ENCODE measurements around the gene FAM117A. TPM values are rescaled to one million over a fixed set of nuclear protein-coding genes. Genes with fewer than 3 reads are reported as not detected.

The FAM117A gene
- total and polyA plus RNA-seq, 2 of the 8 experiments (the other 6 are each of a cell fraction or from before 2014, with no cell fraction given) = 28.4 to 45.7 TPM

- Histone ChIP-seq H2BK5ac (ENCODE audit: low read depth, low read length) (no peak overlapping the region), H4K20me1 (replicated peaks in 1 of 2; ENCODE audit: control insufficient read depth in 1 of 2, insufficient read depth in 2 of 2, low read length in 2 of 2) (peaks cover 0 to 15% of the 10 kb centered on the region in 2 experiments), H2BK120ac (replicated peaks; ENCODE audit: low read depth, low read length) (no peak overlapping the region), H3K4me3 (ENCODE audit: extremely low read depth in 1 of 4, insufficient read depth in 2 of 4, low read depth in 3 of 4, low read length in 4 of 4) (no peak overlapping the region), H4K8ac (ENCODE audit: extremely low read depth, insufficient read depth, low read length) (no peak overlapping the region), H3K14ac (ENCODE audit: insufficient read length) (no peak overlapping the region), H2BK15ac (ENCODE audit: low read length) (no peak overlapping the region), H3K27me3 (replicated peaks in 1 of 4; ENCODE audit: control insufficient read depth in 3 of 4, extremely low read depth in 1 of 4, insufficient read depth in 3 of 4, low read length in 3 of 4) (no peaks in the 10 kb centered on the region), H2AFZ (ENCODE audit: low read length) (no peak overlapping the region), H3K27ac (ENCODE audit: low read depth, low read length) (no peak overlapping the region), H2BK12ac (ENCODE audit: low read depth, low read length) (no peak overlapping the region), H2AK5ac (ENCODE audit: low read depth, low read length) (no peak overlapping the region), H3K9ac (replicated peaks in 1 of 4; ENCODE audit: extremely low read depth in 1 of 4, low read depth in 3 of 4, low read length in 3 of 4) (no peak overlapping the region), H3K79me2 (ENCODE audit: control insufficient read depth in 1 of 2, insufficient read depth in 2 of 2, low read length in 2 of 2) (peaks cover 0 to 44% of the 10 kb centered on the region in 2 experiments; a peak in 3 of 4 replicates), H3K4me1 (replicated peaks in 1 of 4; ENCODE audit: control insufficient read depth in 3 of 4, insufficient read depth in 4 of 4, low read length in 3 of 4) (peaks cover 0 to 2% (median 0%) of the 10 kb centered on the region in 4 experiments; a peak in 2 of 7 replicates), H2BK20ac (ENCODE audit: low read length) (no peak overlapping the region), H4K5ac (ENCODE audit: insufficient read length, low read depth, low read length) (no peak overlapping the region), H3K23me2 (ENCODE audit: low read depth, low read length) (no peaks in the 10 kb centered on the region), H3K9me3 (ENCODE audit: insufficient read depth in 2 of 2, low read depth in 1 of 2, low read length in 1 of 2) (no peaks in the 10 kb centered on the region), H3K4ac (replicated peaks; ENCODE audit: insufficient read length, low read depth, low read length) (no peak overlapping the region), H4K91ac (replicated peaks; ENCODE audit: insufficient read length, low read length) (no peak overlapping the region), H3K18ac (ENCODE audit: extremely low read depth, low read length) (no peak overlapping the region), H3K79me1 (ENCODE audit: low read depth, low read length) (peaks cover 2% of the 10 kb centered on the region; the same call in 1 of the 2 replicates), H3K36me3 (ENCODE audit: control insufficient read depth in 2 of 4, insufficient read depth in 4 of 4, low read length in 3 of 4) (peaks cover 0 to 4% (median 0%) of the 10 kb centered on the region in 4 experiments; a peak in 3 of 8 replicates), H3K4me2 (ENCODE audit: insufficient read depth in 1 of 2, low read depth in 2 of 2, low read length in 2 of 2) (no peak overlapping the region), H3K23ac (ENCODE audit: insufficient read length) (no peak overlapping the region), H3K56ac (replicated peaks; ENCODE audit: insufficient read length, low read depth, low read length) (no peak overlapping the region)
- 92% methylated on average over 7 of the region's 7 CpGs; no CpG with 5 or more reads in 1 of the 2 experiments for WGBS, 2 experiments (ENCODE audit: extremely low coverage in 1 of 2, insufficient coverage in 1 of 2, insufficient read length in 1 of 2, insufficient replicate concordance in 2 of 2, low coverage in 1 of 2, low lambda C conversion rate in 2 of 2, missing lambda C conversion rate in 1 of 2)
- POLR2A ChIA-PET (ENCODE audit: partially characterized antibody) = interaction anchor here (0.8 to 3.0 kb wide), 2 partner anchors 15 to 39 kb away, joined by 4 to 17 read pairs; partner anchors contain the start of genes FAM117A and KAT7
- CTCF ChIA-PET (ENCODE audit: partially characterized antibody) = interaction anchor here (1.1 kb wide), 1 partner anchor 45 kb away, joined by 3 read pairs; no protein-coding TSS in a partner anchor
- no peak for FAIRE-seq
- no peak for DNase-seq (ENCODE audit: low read depth in 1 of 2, low spot score in 2 of 2)
- TF ChIP-seq JUN (IDR thresholded peaks at IDR 0.05; ENCODE audit: low read depth, low read length) = no peak
- TF ChIP-seq, protein P1, sequence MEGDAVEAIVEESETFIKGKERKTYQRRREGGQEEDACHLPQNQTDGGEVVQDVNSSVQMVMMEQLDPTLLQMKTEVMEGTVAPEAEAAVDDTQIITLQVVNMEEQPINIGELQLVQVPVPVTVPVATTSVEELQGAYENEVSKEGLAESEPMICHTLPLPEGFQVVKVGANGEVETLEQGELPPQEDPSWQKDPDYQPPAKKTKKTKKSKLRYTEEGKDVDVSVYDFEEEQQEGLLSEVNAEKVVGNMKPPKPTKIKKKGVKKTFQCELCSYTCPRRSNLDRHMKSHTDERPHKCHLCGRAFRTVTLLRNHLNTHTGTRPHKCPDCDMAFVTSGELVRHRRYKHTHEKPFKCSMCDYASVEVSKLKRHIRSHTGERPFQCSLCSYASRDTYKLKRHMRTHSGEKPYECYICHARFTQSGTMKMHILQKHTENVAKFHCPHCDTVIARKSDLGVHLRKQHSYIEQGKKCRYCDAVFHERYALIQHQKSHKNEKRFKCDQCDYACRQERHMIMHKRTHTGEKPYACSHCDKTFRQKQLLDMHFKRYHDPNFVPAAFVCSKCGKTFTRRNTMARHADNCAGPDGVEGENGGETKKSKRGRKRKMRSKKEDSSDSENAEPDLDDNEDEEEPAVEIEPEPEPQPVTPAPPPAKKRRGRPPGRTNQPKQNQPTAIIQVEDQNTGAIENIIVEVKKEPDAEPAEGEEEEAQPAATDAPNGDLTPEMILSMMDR (IDR thresholded peaks at IDR 0.05; ENCODE audit: control extremely low read depth in 1 of 3, insufficient read depth in 1 of 3, low read depth in 1 of 3, low read length in 3 of 3) = no peak
- no peak for TF ChIP-seq USF2 (IDR thresholded peaks at IDR 0.05; ENCODE audit: low read length)
- TF ChIP-seq BCL11A (IDR thresholded peaks at IDR 0.05; ENCODE audit: low read depth in 2 of 2, low read length in 2 of 2) = no peak
- TF ChIP-seq, protein P2, sequence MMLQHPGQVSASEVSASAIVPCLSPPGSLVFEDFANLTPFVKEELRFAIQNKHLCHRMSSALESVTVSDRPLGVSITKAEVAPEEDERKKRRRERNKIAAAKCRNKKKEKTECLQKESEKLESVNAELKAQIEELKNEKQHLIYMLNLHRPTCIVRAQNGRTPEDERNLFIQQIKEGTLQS (IDR thresholded peaks at IDR 0.05; ENCODE audit: insufficient read depth, low read depth, low read length) = no peak
- TF ChIP-seq POU5F1 (IDR thresholded peaks at IDR 0.05; ENCODE audit: low read depth, low read length) = no peak
- no peak for TF ChIP-seq CREB1 (IDR thresholded peaks at IDR 0.05)
- no peak for TF ChIP-seq RAD21 (IDR thresholded peaks at IDR 0.05 in 1 of 2, conservative IDR thresholded peaks at IDR 0.05 in 1 of 2; ENCODE audit: low read depth in 2 of 2, low read length in 2 of 2)
- no peak for TF ChIP-seq RFX5 (IDR thresholded peaks at IDR 0.05; ENCODE audit: borderline replicate concordance, low read depth, low read length)
These were observed 15.1 kb downstream of the FAM117A start for GRCh38 chr17:49748791-49749190.

All from H1 (cell line).